GM12891 (cell line): ENCODE data around the gene GRIK4.

Source experiments
- DNase-seq: peaks from one replicate; pipeline ENCODE4 v3.0.0; 2011; ENCODE audit warnings: low spot score; ENCODE audit not compliant: insufficient read length
- FAIRE-seq: peaks from 2 replicates; lab custom pipeline; 2011; peaks lifted over from hg19 to GRCh38; lab: Jason Lieb, UNC
- PAX5 ChIP-seq: IDR thresholded peaks from 2 replicates; pipeline ENCODE4 v1.6.1; 2011; ENCODE audit warnings: low read length, moderate library complexity, mild to moderate bottlenecking; ENCODE audit not compliant: insufficient read depth, severe bottlenecking
- POLR2A ChIP-seq: IDR thresholded peaks from 2 replicates; pipeline ENCODE4 v1.6.1; 2011; ENCODE audit warnings: low read depth, low read length, control low read depth
- POLR2AphosphoS5 ChIP-seq: IDR thresholded peaks from 2 replicates; pipeline ENCODE4 v1.6.1; 2011; ENCODE audit warnings: low read depth, low read length, control low read depth
- POU2F2 ChIP-seq: IDR thresholded peaks from 2 replicates; pipeline ENCODE4 v1.6.1; 2011; ENCODE audit warnings: low read depth, mild to moderate bottlenecking, control low read depth, low read length, moderate library complexity
- SPI1 ChIP-seq: IDR thresholded peaks from 2 replicates; pipeline ENCODE4 v1.6.1; 2011; ENCODE audit warnings: low read depth, low read length, control low read depth
- TAF1 ChIP-seq: IDR thresholded peaks from 2 replicates; pipeline ENCODE4 v1.6.1; 2011; ENCODE audit warnings: low read depth, low read length, control low read depth

The GRIK4 gene

GRCh38 chr11:120890609-120891320 is 379.2 kb downstream of the GRIK4 start:
- no peak for TF ChIP-seq POLR2A
- no peak for TF ChIP-seq PAX5
- TF ChIP-seq TAF1 = no peak
- no peak for TF ChIP-seq SPI1
- no peak for TF ChIP-seq POLR2AphosphoS5
- no peak for TF ChIP-seq POU2F2
- DNase-seq (no peak), FAIRE-seq (no peak)

- DNase-seq = no peak
- FAIRE-seq = no peak
- TF ChIP-seq POLR2AphosphoS5 (no peak), POLR2A (no peak), SPI1 (no peak)
Observed at GRCh38 chr11:120893440-120894201, 382.1 kb downstream of the GRIK4 start.

DNA sequence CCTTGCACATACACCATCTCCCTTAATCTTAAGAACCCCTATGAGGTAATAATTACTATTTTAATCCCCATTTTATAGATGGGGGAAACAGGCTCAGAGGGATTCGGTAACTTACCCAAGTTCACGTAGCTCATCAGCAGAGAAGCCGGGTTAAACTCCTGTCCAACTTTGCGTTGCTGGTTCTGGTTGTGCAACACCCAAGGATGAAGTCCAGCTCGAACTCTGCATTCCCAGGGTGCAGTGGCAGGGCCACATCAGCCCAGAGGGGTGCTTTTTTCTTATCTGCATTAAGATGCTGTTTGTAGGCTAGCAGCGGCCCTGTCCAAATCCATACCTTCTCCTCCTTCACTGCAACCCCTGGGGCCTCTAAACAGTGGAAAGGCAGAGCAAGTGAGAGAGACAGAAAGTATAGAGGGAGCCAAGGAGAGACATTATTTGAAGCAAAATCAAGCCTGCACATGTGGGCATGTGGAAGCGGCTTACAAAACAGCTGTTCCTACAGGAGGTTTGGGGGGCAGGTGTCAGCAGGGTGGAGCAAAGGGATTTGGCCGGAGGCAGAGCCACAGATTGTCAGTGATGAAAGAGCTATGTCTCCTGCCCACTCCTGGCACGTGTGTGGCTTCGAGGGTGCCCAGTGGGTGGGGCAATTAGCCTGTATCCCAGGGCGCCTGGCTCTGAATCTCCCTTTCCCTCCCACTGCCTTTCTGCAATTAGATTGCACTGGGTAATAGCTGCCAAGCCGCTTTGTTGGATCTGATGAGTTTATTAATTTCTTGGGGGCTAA is 382.8 kb downstream of the GRIK4 start:
- TF ChIP-seq POLR2A = no peak
- TF ChIP-seq PAX5 = no peak
- no peak for TF ChIP-seq POU2F2
- TF ChIP-seq POLR2AphosphoS5 = no peak
- TF ChIP-seq SPI1 = no peak
- TF ChIP-seq TAF1 = no peak
- no peak for FAIRE-seq
- DNase-seq = no peak

DNA sequence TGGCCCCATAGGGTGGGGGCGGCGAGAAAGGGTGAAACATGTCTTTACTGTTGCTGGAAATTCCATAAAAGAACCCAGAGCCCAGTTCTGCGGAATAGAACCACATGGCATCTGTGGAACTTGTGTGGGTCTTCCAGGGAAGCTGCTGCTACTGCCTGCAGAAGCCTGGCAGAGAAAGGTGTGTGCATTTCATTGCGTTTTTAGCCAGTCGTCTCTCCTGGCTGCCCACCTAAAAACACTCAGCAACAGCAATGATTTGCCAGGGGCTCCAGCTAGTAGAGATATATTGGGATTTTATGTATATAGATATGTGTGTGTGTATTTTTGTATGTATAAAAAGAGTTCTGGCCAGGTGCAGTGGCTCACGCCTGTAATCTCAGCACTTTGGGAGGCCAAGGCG is 385.1 kb downstream of the GRIK4 start:
- FAIRE-seq (no peak), DNase-seq (no peak)
- no peak for TF ChIP-seq POU2F2

GRCh38 chr11:120898568-120898967 is 387.0 kb downstream of the GRIK4 start:
- no peak for TF ChIP-seq TAF1
- no peak for TF ChIP-seq PAX5
- no peak for TF ChIP-seq POU2F2
- TF ChIP-seq POLR2A = no peak
- TF ChIP-seq SPI1 = no peak
- FAIRE-seq = no peak
- DNase-seq = no peak

DNA sequence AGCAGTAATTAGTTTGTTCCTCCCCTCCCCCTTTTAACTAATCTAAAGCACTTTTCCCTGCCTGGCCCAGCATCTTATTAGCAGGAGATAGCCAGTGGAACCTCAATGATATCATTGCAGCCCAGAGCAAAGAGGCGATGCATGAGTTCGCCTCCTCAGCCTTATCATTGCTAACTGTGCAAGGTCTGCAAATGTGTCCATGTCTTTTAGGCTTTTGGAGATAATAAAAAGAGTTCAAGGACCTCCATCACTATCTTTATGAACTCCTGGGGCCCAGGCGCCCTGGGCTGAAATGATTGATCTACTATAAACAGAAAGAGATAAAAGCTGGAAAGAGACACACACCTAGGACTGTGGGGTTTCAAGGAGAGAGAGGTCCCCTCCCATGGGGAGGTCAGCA is 388.2 kb downstream of the GRIK4 start:
- no peak for FAIRE-seq
- TF ChIP-seq TAF1 (no peak), POU2F2 (no peak), POLR2AphosphoS5 (no peak), POLR2A (no peak), PAX5 (no peak), SPI1 (no peak)
- no peak for DNase-seq

DNA sequence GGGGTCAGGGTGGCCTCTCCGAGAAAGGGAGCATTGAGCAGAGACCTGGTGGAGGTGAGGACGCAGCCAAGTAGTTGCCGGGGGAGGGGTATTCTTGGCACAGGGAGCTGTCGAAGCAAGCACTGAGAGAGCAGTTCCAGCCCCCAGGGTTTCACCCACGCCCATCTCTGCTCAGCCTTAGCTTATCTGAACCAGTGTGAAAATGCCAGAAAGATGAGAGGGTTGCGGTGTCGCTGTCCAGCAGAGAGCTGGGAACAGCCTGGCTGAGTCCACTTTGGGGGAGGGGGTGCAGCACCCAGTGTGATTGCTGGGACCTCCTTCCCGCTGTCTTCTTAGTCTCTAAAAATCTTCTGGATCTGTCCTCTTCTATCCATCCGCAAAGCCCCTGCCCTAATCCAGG is 389.1 kb downstream of the GRIK4 start:
- TF ChIP-seq POU2F2 = no peak
- no peak for TF ChIP-seq POLR2A
- TF ChIP-seq TAF1 = no peak
- TF ChIP-seq POLR2AphosphoS5 = no peak
- no peak for TF ChIP-seq SPI1
- no peak for TF ChIP-seq PAX5

DNA sequence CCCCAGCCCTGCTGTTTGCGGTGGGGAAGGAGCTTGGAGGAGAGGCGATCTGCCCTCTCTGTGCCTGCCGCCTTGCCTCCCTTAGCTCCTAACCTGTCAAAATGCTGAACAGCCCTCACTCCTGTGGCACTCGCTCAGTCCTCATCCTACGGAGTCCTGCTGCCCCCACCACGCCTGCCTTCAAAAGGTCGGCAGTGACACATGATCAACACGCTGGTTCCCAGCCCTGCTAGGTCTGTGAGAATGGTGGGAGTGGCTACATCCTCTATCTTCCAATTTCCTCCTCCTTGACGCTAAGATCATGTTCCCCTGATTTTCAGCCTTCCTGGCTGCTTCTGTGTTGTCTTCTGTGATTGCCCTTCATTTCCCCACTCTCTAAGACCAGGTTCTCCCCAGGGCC is 392.1 kb downstream of the GRIK4 start:
- DNase-seq (no peak), FAIRE-seq (no peak)
- TF ChIP-seq TAF1 = no peak
- no peak for TF ChIP-seq SPI1
- no peak for TF ChIP-seq POLR2AphosphoS5
- no peak for TF ChIP-seq PAX5
- TF ChIP-seq POU2F2 = no peak
- TF ChIP-seq POLR2A = no peak

More for the DNA sequence above, 389.1 kb downstream of the GRIK4 start:
- DNase-seq (no peak), FAIRE-seq (no peak)

DNA sequence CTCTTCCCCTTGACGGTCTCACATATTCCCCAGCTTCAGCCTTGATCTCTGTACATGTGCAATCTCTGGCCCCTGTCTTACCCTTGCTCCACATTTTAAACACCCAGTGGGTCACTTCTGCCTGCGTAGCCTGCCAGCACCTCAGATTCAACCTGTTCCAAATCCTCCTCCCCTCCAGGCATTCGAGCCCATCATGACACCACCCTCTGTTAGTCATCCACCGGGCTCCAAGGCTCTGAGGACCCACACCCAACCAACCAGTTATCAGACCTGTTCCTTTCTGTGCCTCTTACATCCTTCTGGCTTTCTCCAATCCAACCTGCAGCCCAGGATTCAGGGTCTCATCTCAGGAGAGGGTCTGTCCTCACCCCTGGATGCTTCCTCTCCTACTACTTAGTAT is 392.6 kb downstream of the GRIK4 start:
- no peak for TF ChIP-seq PAX5
- no peak for TF ChIP-seq POLR2A
- TF ChIP-seq TAF1 = no peak
- TF ChIP-seq SPI1 = no peak
- TF ChIP-seq POLR2AphosphoS5 = no peak
- no peak for TF ChIP-seq POU2F2
- DNase-seq = no peak
- FAIRE-seq = no peak
